IgD-negative memory B cell (primary cell): ENCODE results near the gene CENPA. TPM values are rescaled to one million over a fixed set of nuclear protein-coding genes. Genes with fewer than 3 reads are reported as not detected.
"Not testable (repeated sequence)": the region's sequence is repeated elsewhere in the genome, so short reads cannot be mapped to it uniquely, and the experiment has no call there.

ENCODE experiments used
- H3K27ac Mint-ChIP-seq, 3 donors: one replicate each; pipeline ENCODE4 v1.8.0; 2020 to 2022; ENCODE audit warnings: mild to moderate bottlenecking in 3 of 3, mixed read lengths in 3 of 3, moderate library complexity in 1 of 3
- H3K27me3 Mint-ChIP-seq: one replicate; pipeline ENCODE4 v1.8.0; 2021; ENCODE audit warnings: mixed read lengths
- H3K36me3 Mint-ChIP-seq: one replicate; pipeline ENCODE4 v1.8.0; 2020; ENCODE audit warnings: mild to moderate bottlenecking, mixed read lengths
- H3K4me1 Mint-ChIP-seq, 3 donors: one replicate each; pipeline ENCODE4 v1.8.0; 2020 to 2022; ENCODE audit warnings: mixed read lengths in 3 of 3, mild to moderate bottlenecking in 1 of 3
- H3K4me3 Mint-ChIP-seq, 4 donors: one replicate each; pipeline ENCODE4 v1.8.0; 2020 to 2022; ENCODE audit warnings: mild to moderate bottlenecking in 4 of 4, mixed read lengths in 4 of 4, moderate library complexity in 3 of 4
- H3K9me3 Mint-ChIP-seq, 3 donors: one replicate each; pipeline ENCODE4 v1.8.0; 2020 to 2021; ENCODE audit warnings: mixed read lengths in 3 of 3, mild to moderate bottlenecking in 1 of 3
- polyA plus RNA-seq: library from polyadenylated mRNA; unstranded; fragments of 300-500 nt; fragmentation: Illumina TruSeq; gene quantifications from one replicate; pipeline ENCODE4 v1.2.3, GENCODE V29; 2021

CENPA gene
- polyA plus RNA-seq, 1 donor from 2014 or later, result not detected

DNA sequence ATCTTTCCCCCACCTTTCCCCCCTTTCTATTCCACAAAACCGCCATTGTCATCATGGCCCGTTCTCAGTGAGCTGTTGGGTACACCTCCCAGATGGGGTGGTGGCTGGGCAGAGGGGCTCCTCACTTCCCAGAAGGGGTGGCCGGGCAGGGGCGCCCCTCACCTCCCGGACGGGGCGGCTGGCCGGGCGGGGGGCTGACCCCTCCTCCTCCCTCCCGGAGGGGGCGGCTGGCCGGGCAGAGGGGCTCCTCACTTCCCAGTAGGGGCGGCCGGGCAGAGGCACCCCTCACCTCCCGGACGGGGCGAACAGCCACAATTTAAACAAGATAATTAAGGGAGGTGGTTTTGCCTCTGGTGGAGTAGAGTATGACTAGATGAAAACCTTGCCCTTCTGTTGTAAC, 9.3 kb downstream of the CENPA start:
- H3K27me3 Mint-ChIP-seq, H3K4me1 Mint-ChIP-seq, H3K27ac Mint-ChIP-seq, H3K36me3 Mint-ChIP-seq, H3K4me3 Mint-ChIP-seq, H3K9me3 Mint-ChIP-seq: not testable (repeated sequence)

DNA sequence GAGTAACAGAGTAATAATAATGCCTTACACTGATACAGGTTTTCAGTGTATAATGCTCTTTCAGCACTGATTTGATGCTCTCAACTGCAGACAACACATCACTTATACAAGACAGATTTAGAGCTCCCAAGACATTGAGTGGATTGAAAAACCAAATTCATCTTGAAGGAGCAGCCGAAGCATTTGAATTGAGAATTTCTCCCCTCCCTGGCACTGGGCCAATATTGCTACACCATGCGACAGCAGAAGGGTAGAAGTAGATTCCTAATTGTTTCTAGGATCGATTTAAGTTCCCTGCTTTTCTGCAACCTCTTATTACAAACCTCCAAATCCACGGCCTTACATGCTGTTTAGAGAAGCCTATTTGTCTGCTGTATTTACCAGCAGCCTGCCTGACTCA, 15.5 kb downstream of the CENPA start:
- no peaks in the 10 kb centered on the region for H3K27me3 Mint-ChIP-seq
- no peak overlapping the region for H3K4me3 Mint-ChIP-seq
- no peaks in the 10 kb centered on the region for H3K4me1 Mint-ChIP-seq
- no peaks in the 10 kb centered on the region for H3K9me3 Mint-ChIP-seq
- peak overlapping the region in 1 of 3 donors; percentile 45 for H3K27ac Mint-ChIP-seq
- no peaks in the 10 kb centered on the region for H3K36me3 Mint-ChIP-seq

DNA sequence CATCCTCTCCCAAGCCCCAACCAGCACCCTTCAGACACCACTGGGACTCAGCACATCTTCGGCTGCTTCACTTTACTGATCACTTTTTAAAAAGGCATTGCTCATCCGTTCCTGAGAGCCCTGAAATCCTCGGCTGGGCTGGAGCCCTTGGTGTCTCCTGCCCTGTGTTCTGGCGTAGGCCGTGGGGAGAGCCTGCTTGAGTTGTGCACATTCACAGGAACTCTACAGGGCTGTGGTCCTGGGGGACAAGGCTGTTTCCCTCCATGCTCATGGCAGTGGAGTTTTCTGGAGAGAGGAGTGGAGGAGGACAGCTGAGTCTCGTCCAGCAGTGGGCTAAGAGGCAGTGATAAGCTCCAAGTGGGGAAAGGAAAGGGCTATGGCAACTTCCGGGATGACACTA, 15.9 kb downstream of the CENPA start:
- no peak overlapping the region for H3K27ac Mint-ChIP-seq
- H3K4me3 Mint-ChIP-seq, result no peak overlapping the region
- H3K4me1 Mint-ChIP-seq, result no peaks in the 10 kb centered on the region
- H3K9me3 Mint-ChIP-seq, result no peaks in the 10 kb centered on the region
- H3K27me3 Mint-ChIP-seq, result no peaks in the 10 kb centered on the region
- no peaks in the 10 kb centered on the region for H3K36me3 Mint-ChIP-seq

DNA sequence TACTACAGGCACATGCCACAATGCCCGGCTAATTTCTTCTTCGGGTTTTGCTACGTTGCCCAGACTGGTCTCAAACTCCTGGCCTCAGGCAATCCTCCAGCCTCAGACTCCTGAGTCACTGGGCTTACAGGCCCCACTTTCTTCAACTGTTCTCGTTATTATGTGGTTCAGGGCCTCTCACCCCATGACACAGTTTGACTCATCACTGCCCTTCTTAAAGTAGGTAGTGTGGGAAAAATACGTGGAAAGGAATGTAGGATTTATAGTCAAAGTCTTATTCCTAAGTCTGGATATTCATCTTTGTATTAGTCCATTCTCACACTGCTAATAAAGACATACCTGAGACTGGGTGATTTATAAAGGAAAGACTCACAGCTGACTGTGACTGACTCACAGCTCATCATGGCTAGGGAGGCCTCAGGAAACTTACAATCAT, 19.4 kb downstream of the CENPA start:
- no peaks in the 10 kb centered on the region for H3K36me3 Mint-ChIP-seq
- no peak overlapping the region for H3K4me3 Mint-ChIP-seq
- H3K27ac Mint-ChIP-seq, result no peak overlapping the region
- peaks cover 0 to 2% (median 2%) of the 10 kb centered on the region in 3 donors for H3K4me1 Mint-ChIP-seq
- H3K27me3 Mint-ChIP-seq, result no peaks in the 10 kb centered on the region
- no peaks in the 10 kb centered on the region for H3K9me3 Mint-ChIP-seq

DNA sequence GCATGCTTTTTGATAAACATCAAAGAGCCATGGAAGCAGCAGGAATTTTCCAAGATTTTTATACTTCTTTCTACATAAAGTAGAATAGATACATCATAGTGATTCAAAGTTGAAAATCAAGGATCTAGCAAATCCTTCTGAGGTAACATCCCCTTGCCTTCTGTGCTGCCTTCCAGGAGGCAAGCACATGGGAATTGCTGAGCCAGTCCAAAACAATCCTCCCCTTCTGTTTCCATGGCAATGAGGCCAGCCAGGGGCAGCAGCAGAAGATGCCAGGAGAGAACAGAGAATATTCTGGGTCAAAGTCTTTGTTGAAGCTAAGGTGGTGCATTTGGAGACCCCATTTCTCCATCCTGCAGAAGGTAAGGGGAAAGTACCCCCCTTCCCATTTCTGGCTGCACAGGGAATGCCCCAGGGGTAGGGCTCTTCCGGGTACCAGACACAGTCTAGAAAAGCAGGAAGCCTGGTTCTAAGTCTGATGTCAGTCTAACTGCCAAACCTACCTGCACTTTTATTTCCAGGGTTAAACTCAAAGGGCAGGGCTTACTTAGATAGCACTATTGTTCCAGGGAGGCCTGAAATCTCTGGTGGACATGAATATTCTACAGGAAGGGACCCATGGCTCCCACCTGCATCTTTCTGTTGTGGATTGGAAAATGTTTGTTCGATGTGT, 22.1 kb downstream of the CENPA start:
- no peak overlapping the region for H3K27ac Mint-ChIP-seq
- H3K4me1 Mint-ChIP-seq, result peaks cover 0 to 2% (median 2%) of the 10 kb centered on the region in 3 donors
- H3K4me3 Mint-ChIP-seq, result no peak overlapping the region
- peaks cover 2% of the 10 kb centered on the region for H3K36me3 Mint-ChIP-seq
- no peaks in the 10 kb centered on the region for H3K27me3 Mint-ChIP-seq
- H3K9me3 Mint-ChIP-seq, result no peaks in the 10 kb centered on the region

DNA sequence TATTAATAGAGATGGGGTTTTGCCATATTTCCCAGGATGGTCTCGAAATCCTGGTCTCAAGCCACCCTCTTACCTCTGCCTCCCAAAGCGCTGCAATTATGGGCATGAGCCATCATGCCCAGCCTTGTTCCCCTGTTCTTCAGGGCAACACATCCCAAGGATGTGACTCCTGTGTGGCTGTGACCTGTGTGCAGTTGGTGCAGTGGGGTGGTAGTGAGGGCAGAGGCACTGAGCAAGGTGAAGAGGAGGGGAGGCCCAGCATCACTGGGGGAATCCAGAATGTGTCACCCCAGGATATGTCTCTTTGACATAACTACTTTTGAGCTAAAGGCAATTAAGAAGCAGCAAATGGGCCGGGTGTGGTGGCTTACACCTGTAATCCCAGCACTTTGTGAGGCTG, 23.4 kb downstream of the CENPA start:
- Mint-ChIP-seq H3K27ac (no peak overlapping the region), H3K9me3 (no peaks in the 10 kb centered on the region), H3K27me3 (peaks cover 4% of the 10 kb centered on the region), H3K4me1 (peaks cover 0 to 2% (median 2%) of the 10 kb centered on the region in 3 donors), H3K4me3 (no peak overlapping the region), H3K36me3 (peaks cover 2% of the 10 kb centered on the region)

DNA sequence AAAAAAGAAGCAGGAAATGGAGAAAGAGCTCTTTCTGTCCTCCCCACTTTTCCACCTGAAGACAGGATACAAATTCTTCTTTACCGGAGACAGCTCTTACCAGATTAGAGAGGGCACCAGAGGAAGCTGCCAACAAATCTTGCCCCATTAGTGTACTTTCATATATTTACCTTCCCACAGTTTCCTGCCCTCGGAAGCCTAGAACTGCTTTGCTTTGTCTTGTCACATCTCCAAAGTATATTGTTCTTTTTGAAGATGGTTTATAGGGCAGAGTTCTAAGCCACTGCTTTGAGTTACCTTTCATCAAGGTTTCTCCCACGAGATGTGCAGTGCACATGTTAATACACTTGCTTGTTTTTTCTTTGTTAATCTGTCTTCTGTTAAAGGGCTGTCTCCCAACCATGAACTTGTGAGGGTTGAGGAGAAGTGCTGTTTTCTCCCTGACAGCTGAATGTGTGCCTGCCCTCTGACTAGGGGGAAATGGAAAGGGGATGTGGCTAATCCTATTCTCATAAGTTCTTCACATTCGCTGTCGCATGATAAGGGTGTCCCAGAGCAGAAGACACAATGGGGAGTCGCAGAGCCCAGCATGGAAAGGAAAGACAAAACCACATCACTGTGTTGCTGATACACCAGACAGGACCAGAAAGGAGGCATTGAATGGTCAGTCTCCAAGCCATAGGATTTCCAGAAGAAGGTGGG, 24.2 kb downstream of the CENPA start:
- H3K9me3 Mint-ChIP-seq, result no peaks in the 10 kb centered on the region
- H3K4me1 Mint-ChIP-seq, result peaks cover 0 to 2% (median 2%) of the 10 kb centered on the region in 3 donors
- H3K27ac Mint-ChIP-seq, result peak overlapping the region in 1 of 3 donors; percentile 60
- H3K4me3 Mint-ChIP-seq, result peak overlapping the region in 2 of 4 donors; percentile 8 to 10
- peaks cover 2% of the 10 kb centered on the region for H3K36me3 Mint-ChIP-seq
- H3K27me3 Mint-ChIP-seq, result peaks cover 4% of the 10 kb centered on the region

DNA sequence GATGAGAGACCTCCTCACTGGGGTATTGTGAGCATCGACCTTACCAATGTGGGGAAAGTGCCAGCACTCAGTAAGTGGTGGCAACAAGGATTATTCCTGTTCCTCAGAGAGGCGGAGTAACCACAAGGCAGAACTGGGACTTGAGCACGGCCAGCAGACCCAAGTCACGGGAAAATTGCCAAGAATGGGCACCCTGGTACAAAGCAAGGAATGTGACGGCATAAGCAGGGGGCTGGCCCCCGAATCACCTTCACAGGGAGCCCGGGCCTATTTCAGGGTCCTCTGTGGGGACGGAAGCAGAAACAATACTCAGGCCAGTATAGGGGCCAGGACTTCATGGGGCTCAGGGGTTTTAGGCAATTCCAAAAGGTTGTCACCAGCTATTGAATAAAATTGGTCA, 25.4 kb downstream of the CENPA start:
- no peaks in the 10 kb centered on the region for H3K9me3 Mint-ChIP-seq
- H3K4me3 Mint-ChIP-seq, result no peak overlapping the region
- peaks cover 2% of the 10 kb centered on the region for H3K36me3 Mint-ChIP-seq
- H3K4me1 Mint-ChIP-seq, result peaks cover 0 to 2% (median 2%) of the 10 kb centered on the region in 3 donors
- H3K27ac Mint-ChIP-seq, result no peak overlapping the region
- H3K27me3 Mint-ChIP-seq, result peaks cover 7% of the 10 kb centered on the region

DNA sequence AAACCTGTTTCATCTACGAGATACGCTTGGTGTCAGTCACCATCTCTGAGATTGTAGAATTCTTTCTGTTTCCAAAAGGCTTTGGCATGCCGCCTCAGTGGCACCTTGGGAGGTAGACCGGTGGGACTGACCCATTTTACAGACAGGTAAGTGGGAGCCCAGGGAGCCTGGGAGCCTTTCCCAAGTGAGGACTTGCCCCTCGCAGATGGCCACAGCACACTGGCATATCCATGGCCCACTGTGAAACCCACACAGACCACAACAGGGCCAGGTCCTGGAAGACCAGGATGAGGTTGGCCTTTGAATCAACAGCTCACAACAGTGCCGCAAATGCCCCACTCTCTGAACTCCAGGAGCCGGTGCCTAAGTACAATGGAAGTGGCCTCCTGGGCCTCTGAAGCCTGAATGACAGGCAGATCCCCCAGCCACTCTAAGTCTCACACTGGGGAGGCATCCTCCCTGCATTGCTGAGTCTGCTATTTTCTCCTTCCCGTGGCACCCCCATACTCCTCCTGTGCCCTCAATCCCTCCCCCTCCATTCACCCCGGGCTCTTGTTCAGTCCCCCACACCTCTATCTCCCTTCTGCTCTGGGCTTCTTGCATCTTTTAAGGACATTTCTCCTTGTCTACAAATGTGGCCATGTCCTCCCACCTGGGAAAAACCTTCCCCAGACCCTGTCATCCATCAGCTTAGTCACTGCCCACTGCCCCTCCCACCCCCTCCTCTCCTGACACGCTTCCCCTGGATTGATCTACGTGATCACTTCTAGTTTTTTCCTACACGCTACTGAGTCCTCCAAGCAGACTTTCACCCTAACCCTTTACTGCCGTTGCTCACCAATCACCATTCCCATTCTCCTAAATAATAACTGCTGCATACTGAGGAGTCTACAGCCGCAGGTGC, 26.2 kb downstream of the CENPA start:
- Mint-ChIP-seq H3K27ac (no peak overlapping the region), H3K9me3 (no peaks in the 10 kb centered on the region), H3K36me3 (peaks cover 2% of the 10 kb centered on the region), H3K27me3 (peaks cover 11% of the 10 kb centered on the region), H3K4me3 (peak overlapping the region in 1 of 4 donors; percentile 3), H3K4me1 (peaks cover 0 to 2% (median 2%) of the 10 kb centered on the region in 3 donors)

DNA sequence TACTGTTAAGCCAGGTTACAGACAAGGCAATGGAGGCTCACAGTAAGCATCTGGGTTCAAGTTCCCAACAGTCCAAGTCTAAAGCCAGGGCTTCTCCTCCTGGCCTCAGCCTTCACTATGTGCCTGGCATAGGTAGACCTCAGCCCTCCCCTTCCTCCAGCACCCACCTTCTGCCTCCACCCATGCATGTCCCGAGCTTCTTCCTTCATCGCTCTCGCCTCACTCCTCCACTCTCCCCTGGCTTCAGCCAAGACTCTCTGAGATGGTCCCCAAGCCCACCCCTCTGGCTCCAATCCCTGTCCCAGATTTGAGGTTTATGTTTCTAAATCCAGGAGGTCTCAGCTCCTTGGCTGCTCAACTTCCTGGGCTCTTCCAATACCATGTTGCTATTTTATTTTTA, 26.9 kb downstream of the CENPA start:
- H3K4me1 Mint-ChIP-seq, result peaks cover 0 to 2% (median 2%) of the 10 kb centered on the region in 3 donors
- peaks cover 2% of the 10 kb centered on the region for H3K36me3 Mint-ChIP-seq
- H3K4me3 Mint-ChIP-seq, result peak overlapping the region in 1 of 4 donors; percentile 3
- H3K27me3 Mint-ChIP-seq, result peaks cover 15% of the 10 kb centered on the region
- H3K27ac Mint-ChIP-seq, result no peak overlapping the region
- no peaks in the 10 kb centered on the region for H3K9me3 Mint-ChIP-seq

DNA sequence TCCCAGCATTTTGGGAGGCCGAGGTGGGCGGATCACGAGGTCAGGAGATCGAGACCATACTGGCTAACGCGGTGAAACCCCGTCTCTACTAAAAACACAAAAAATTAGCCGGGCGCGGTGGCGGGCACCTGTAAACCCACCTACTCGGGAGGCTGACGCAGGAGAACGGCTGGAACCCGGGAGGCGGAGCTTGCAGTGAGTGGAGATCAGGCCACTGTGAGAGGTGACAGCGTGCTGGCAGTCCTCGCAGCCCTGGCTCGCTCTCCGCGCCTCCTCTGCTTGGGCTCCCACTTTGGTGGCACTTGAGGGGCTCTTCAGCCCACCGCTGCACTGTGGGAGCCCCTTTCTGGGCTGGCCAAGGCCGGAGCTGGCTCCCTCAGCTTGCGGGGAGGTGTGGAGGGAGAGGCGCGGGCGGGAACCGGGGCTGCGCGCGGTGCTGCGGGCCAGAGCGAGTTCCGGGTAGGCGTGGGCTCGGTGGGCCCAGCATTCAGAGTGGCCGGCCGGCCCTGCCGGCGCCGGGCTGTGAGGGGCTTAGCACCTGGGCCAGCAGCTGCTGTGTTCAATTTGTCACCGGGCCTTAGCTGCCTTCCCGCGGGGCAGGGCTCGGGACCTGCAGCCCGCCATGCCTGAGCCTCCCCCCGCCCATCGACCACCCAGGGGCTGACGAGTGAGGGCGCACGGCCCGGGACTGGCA, 28.4 kb downstream of the CENPA start:
- not testable (repeated sequence) for H3K9me3 Mint-ChIP-seq, H3K36me3 Mint-ChIP-seq, H3K27ac Mint-ChIP-seq, H3K4me1 Mint-ChIP-seq, H3K4me3 Mint-ChIP-seq
- H3K27me3 Mint-ChIP-seq, result peaks cover 16% of the 10 kb centered on the region

DNA sequence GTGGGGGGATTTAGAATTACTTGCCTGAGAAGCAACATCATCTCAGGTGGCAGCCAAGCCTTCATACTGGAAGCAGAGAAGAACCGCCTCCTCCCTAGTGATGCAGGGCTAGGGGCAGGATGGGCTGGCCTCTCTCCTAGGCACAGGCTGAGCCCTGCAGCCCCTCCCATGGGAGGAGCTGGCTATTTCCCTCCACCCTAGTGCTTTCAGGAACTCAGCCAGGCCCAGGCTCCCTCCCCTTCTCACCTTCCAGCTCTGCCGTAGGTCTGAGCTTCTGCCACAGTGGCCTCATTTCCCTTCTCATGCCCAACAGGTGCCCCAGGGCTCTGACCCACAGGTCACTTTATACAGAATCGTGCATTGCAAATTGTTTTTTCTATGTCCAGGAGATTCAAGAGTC, 31.0 kb downstream of the CENPA start:
- H3K4me3 Mint-ChIP-seq, result no peak overlapping the region
- no peaks in the 10 kb centered on the region for H3K9me3 Mint-ChIP-seq
- H3K27me3 Mint-ChIP-seq, result peaks cover 16% of the 10 kb centered on the region
- H3K4me1 Mint-ChIP-seq, result no peaks in the 10 kb centered on the region
- H3K36me3 Mint-ChIP-seq, result peaks cover 2% of the 10 kb centered on the region
- H3K27ac Mint-ChIP-seq, result no peak overlapping the region

DNA sequence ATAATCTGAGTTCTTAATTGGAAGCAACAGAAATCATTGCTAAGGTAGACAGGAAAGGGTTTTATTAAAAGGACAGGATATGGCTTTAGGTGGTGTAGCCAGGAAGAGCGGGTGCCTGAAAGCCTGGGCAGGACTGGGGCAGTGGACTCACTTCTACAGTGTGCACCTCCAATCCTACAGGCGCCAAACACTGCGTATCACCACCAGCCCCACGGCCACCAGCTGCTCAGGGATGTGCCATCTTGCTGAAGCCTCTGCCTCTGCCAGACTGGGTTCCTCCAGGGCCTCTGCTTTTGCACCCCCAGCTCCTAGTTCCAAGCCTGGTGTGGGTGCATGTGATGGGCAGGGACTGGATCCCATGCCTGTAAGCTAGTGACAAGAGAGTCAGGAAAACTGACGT, 32.4 kb downstream of the CENPA start:
- Mint-ChIP-seq H3K27me3 (peaks cover 16% of the 10 kb centered on the region), H3K27ac (no peak overlapping the region), H3K9me3 (no peaks in the 10 kb centered on the region), H3K36me3 (no peaks in the 10 kb centered on the region), H3K4me1 (no peaks in the 10 kb centered on the region), H3K4me3 (no peak overlapping the region)

DNA sequence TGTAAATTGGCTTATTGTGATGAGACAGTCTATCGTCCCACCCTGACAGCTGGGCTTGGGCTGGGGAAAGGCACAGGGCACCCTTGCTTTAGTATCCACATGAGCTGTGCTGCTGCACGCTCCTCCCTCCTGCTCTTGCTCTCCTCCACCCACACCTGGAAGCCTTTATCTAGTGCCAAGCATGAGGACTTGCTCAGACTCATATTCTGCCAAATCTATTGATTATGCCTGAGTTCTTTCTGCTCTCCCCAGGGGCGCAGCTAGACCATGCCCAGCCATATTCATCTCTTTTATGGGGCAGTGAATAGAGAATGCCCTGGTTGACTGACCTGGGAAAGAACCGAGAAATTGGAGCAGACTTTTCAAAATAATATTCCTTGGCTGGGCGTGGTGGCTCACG, 33.1 kb downstream of the CENPA start:
- Mint-ChIP-seq H3K9me3 (no peaks in the 10 kb centered on the region), H3K4me3 (no peak overlapping the region), H3K27me3 (peaks cover 13% of the 10 kb centered on the region), H3K4me1 (no peaks in the 10 kb centered on the region), H3K36me3 (no peaks in the 10 kb centered on the region), H3K27ac (no peak overlapping the region)

DNA sequence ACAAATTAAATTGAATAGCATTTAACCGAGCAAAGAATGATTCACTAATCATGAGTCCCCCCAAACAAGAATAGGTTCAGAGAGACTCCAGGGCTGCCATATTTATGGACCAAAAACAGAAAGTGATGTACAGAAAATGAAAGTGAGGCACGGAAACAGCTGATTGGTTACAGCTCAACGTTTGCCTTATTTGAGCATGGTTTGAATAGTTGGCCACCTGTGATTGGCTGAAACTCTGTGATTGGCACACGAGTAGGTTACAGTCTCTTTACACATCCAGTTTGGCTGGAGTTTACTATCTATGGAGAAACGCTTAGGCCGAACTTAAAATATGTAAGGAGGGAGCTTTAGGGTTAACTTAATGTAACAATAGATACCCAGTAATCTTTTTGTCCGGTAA, 35.1 kb downstream of the CENPA start:
- Mint-ChIP-seq H3K9me3 (no peaks in the 10 kb centered on the region), H3K27ac (no peak overlapping the region), H3K27me3 (peaks cover 10% of the 10 kb centered on the region), H3K36me3 (no peaks in the 10 kb centered on the region), H3K4me3 (no peak overlapping the region), H3K4me1 (no peaks in the 10 kb centered on the region)
